A673 (cell line): ENCODE measurements around the gene STXBP2. TPM values are rescaled to one million over a fixed set of nuclear protein-coding genes. Genes with fewer than 3 reads are reported as not detected.
A peak's percentile ranks its signal among the peaks of the same experiment; 100 is the strongest.

Source experiments
- BruUV-seq: library from RNA; stranded (reverse); fragments of 400-500 nt; replicated peaks from 2 replicates; lab custom pipeline; 2021; lab: Mats Ljungman, UMichigan
- CTCF ChIA-PET: fragments of 300-600 bp; sonication (Branson Sonifier 250); formaldehyde crosslinking; loops from one replicate; lab custom pipeline; 2022; ENCODE audit warnings: antibody characterized with exemption; lab: Charles Lee
- POLR2A ChIA-PET: fragments of 300-600 bp; sonication (Branson Sonifier 250); formaldehyde crosslinking; loops from one replicate; lab custom pipeline; 2022; ENCODE audit warnings: antibody characterized with exemption; ENCODE audit not compliant: low non-redundant PET; lab: Charles Lee
- DNase-seq: peaks from one replicate; pipeline ENCODE4 v3.0.0-alpha.2; 2015; ENCODE audit warnings: low spot score
- H3K27ac ChIP-seq: fragments of 200-600 bp; sonication (generic); 2 replicates; pipeline ENCODE4 v1.5.1; 2016; ENCODE audit warnings: mixed run types, low read depth, mild to moderate bottlenecking, mixed read lengths, antibody characterized with exemption, low read length; ENCODE audit not compliant: poor library complexity, severe bottlenecking
- H3K27me3 ChIP-seq: fragments of 200-600 bp; sonication (generic); replicated peaks from 2 replicates; pipeline ENCODE4 v1.6.1; 2017; ENCODE audit warnings: mixed run types, low read depth, mild to moderate bottlenecking, mixed read lengths, antibody characterized with exemption, low read length; ENCODE audit not compliant: insufficient read depth, poor library complexity
- H3K36me3 ChIP-seq: fragments of 200-600 bp; sonication (generic); 2 replicates; pipeline ENCODE4 v1.6.1; 2016; ENCODE audit warnings: mixed run types, mild to moderate bottlenecking, mixed read lengths, antibody characterized with exemption, low read length; ENCODE audit not compliant: insufficient read depth, poor library complexity, severe bottlenecking
- H3K4me1 ChIP-seq: fragments of 200-600 bp; sonication (generic); 2 replicates; pipeline ENCODE4 v1.6.1; 2017; ENCODE audit warnings: mixed run types, mild to moderate bottlenecking, mixed read lengths, antibody characterized with exemption, low read length; ENCODE audit not compliant: insufficient read depth, poor library complexity, severe bottlenecking
- H3K4me3 ChIP-seq: fragments of 200-600 bp; sonication (generic); 2 replicates; pipeline ENCODE4 v1.5.1; 2016; ENCODE audit warnings: low read depth, mixed run types, mild to moderate bottlenecking, mixed read lengths, low read length; ENCODE audit not compliant: poor library complexity, severe bottlenecking
- H3K9me3 ChIP-seq: fragments of 200-600 bp; sonication (generic); 2 replicates; pipeline ENCODE4 v1.6.1; 2016; ENCODE audit warnings: mixed run types, low read depth, mild to moderate bottlenecking, mixed read lengths, antibody characterized with exemption, low read length; ENCODE audit not compliant: poor library complexity, severe bottlenecking
- EZH2 ChIP-seq: fragments of 200-600 bp; sonication (generic); IDR thresholded peaks from 2 replicates; pipeline ENCODE4 v1.6.1; 2017; ENCODE audit warnings: borderline replicate concordance, low read depth, mild to moderate bottlenecking, mixed read lengths, antibody characterized with exemption, low read length; ENCODE audit not compliant: poor library complexity, severe bottlenecking
- intact Hi-C: fragments of 100-400 bp; cut with micrococcal nuclease; formaldehyde crosslinking; loops from one replicate; pipeline ENCODE4 v1.10.0; 2022; ENCODE audit not compliant: unreplicated experiment
- total RNA-seq: library from RNA; stranded (reverse); gene quantifications from 2 replicates; pipeline ENCODE4 v1.2.3, GENCODE V29; 2021
- TF ChIP-seq, protein P1 (sequence below): fragments of 300-800, 200-600 bp; sonication (generic); conservative IDR thresholded peaks from 2 replicates; pipeline ENCODE4 v1.5.1; 2017; ENCODE audit warnings: low read depth, mild to moderate bottlenecking, antibody characterized with exemption, low read length, moderate library complexity, mixed read lengths

STXBP2 gene
- total RNA-seq, 1 experiment from 2014 or later, result 49.8 TPM

GRCh38 chr19:7641290-7642276 is 4.7 kb downstream of the STXBP2 start:
- ChIA-PET CTCF (interaction anchor here (0.8 kb wide), 1 partner anchor 39 kb away, joined by 3 read pairs; the partner anchor contains the start of gene TRAPPC5), POLR2A (no interaction called here)

GRCh38 chr19:7642295-7643030 is 5.6 kb downstream of the STXBP2 start:
- CTCF ChIA-PET, result interaction anchor here (0.5 to 0.8 kb wide), 3 partner anchors 15 to 77 kb away, joined by 3 to 4 read pairs (median 3); partner anchors contain the start of gene TRAPPC5

More at GRCh38 chr19:7641290-7642276, 4.7 kb downstream of the STXBP2 start:
- Histone ChIP-seq H3K27me3 (no peaks in the 10 kb centered on the region), H3K9me3 (no peaks in the 10 kb centered on the region), H3K4me3 (no peak overlapping the region), H3K4me1 (peaks cover 3% of the 10 kb centered on the region), H3K27ac (no peak overlapping the region), H3K36me3 (no peaks in the 10 kb centered on the region)
- intact Hi-C loops, result no loop called here
- TF ChIP-seq, protein P1, sequence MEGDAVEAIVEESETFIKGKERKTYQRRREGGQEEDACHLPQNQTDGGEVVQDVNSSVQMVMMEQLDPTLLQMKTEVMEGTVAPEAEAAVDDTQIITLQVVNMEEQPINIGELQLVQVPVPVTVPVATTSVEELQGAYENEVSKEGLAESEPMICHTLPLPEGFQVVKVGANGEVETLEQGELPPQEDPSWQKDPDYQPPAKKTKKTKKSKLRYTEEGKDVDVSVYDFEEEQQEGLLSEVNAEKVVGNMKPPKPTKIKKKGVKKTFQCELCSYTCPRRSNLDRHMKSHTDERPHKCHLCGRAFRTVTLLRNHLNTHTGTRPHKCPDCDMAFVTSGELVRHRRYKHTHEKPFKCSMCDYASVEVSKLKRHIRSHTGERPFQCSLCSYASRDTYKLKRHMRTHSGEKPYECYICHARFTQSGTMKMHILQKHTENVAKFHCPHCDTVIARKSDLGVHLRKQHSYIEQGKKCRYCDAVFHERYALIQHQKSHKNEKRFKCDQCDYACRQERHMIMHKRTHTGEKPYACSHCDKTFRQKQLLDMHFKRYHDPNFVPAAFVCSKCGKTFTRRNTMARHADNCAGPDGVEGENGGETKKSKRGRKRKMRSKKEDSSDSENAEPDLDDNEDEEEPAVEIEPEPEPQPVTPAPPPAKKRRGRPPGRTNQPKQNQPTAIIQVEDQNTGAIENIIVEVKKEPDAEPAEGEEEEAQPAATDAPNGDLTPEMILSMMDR, result 0 out of 2 replicates have a peak, but pooled peaks have one; percentile 22
- TF ChIP-seq EZH2, result no peak
- BruUV-seq, result no TSS peak
- no peak for DNase-seq

GRCh38 chr19:7643031-7643415 is 6.1 kb downstream of the STXBP2 start:
- CTCF ChIA-PET, result interaction anchor here (0.6 kb wide), 1 partner anchor 78 kb away, joined by 3 read pairs; no protein-coding TSS in a partner anchor

More at GRCh38 chr19:7642295-7643030, 5.6 kb downstream of the STXBP2 start:
- H3K4me1 ChIP-seq, result no peaks in the 10 kb centered on the region
- intact Hi-C loops, result no loop called here
- DNase-seq, result no peak
- H3K4me3 ChIP-seq, result no peak overlapping the region
- no peak for TF ChIP-seq EZH2
- TF ChIP-seq, protein P1, result no peak
- no peaks in the 10 kb centered on the region for H3K27me3 ChIP-seq
- no peaks in the 10 kb centered on the region for H3K9me3 ChIP-seq
- no peaks in the 10 kb centered on the region for H3K36me3 ChIP-seq
- H3K27ac ChIP-seq, result no peak overlapping the region
- POLR2A ChIA-PET, result no interaction called here
- no TSS peak for BruUV-seq

More at GRCh38 chr19:7643031-7643415, 6.1 kb downstream of the STXBP2 start:
- Histone ChIP-seq H3K27me3 (no peaks in the 10 kb centered on the region), H3K36me3 (no peaks in the 10 kb centered on the region), H3K4me3 (no peak overlapping the region), H3K27ac (no peak overlapping the region), H3K4me1 (no peaks in the 10 kb centered on the region), H3K9me3 (no peaks in the 10 kb centered on the region)
- intact Hi-C loops, result no loop called here
- POLR2A ChIA-PET, result no interaction called here
- no peak for DNase-seq
- TF ChIP-seq EZH2, result no peak
- TF ChIP-seq, protein P1, result no peak
- no TSS peak for BruUV-seq
